Measurements from ENCODE around the gene SUN1. TPM values are rescaled to one million over a fixed set of nuclear protein-coding genes. Genes with fewer than 3 reads are reported as not detected.

The SUN1 gene
- total and polyA plus RNA-seq, 10 of the 15 experiments (the other 5 are each of a cell fraction or from before 2014, with no cell fraction given): 27.8 to 107 (median 65.8) TPM

DNA sequence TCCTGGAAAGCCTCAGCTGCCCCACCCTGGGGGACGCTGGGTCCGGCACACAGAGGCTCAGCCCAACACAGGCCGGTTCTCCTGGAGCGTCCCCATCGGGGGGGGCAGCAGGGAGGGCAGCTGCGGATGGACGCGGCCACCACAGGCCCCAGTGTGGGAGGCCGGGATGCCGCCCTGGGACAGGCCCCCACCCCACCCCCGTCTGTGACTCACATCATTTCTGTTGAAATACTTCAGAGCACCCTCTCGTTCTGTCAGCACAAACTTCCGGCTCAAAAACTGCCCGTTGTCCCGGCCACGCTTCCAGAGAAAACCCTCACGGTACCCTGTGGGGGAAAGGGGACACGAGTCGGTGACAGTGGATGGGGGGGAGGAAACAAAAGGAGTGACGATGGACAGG is 72.6 kb downstream of the SUN1 start:
- Histone ChIP-seq H3K4me2 (ENCODE audit: control insufficient read depth, insufficient read depth) (no peak overlapping the region), H3K27ac (ENCODE audit: control insufficient read depth, insufficient read depth) (no peak overlapping the region), H3K9me3 (replicated peaks; ENCODE audit: control insufficient read depth, insufficient read depth, low read length) (no peaks in the 10 kb centered on the region), H2AFZ (ENCODE audit: control insufficient read depth, low read depth, low read length) (no peak overlapping the region), H3K36me3 (ENCODE audit: control insufficient read depth in 2 of 2, insufficient read depth in 2 of 2, low read length in 1 of 2) (peaks cover 0 to 13% of the 10 kb centered on the region in 2 experiments; a peak in 2 of 4 replicates), H3K4me1 (ENCODE audit: control insufficient read depth, insufficient read depth, low read length) (peaks cover 6% of the 10 kb centered on the region), H4K20me1 (ENCODE audit: control insufficient read depth, insufficient read depth) (no peaks in the 10 kb centered on the region), H3K79me2 (ENCODE audit: control insufficient read depth, insufficient read depth, low read length) (no peaks in the 10 kb centered on the region; the same call in none of the 2 replicates), H3K27me3 (replicated peaks in 1 of 2; ENCODE audit: control insufficient read depth in 2 of 2, insufficient read depth in 2 of 2, low read length in 1 of 2) (no peaks in the 10 kb centered on the region), H3K4me3 (no peak overlapping the region), H3K9ac (ENCODE audit: control insufficient read depth, insufficient read depth, low read length) (no peak overlapping the region)
- in situ Hi-C loops (cut with MboI) (no loop called here), intact Hi-C loops (cut with micrococcal nuclease; ENCODE audit: unreplicated experiment) (loop anchor here (10.0 kb wide), 1 partner anchor 160 kb away; no protein-coding TSS in a partner anchor)
- no peak for FAIRE-seq
- DNase-seq (ENCODE audit: low read depth, low spot score): no peak
- BruUV-seq (replicated peaks): no TSS peak
- 89% methylated on average over 20 of the region's 20 CpGs for WGBS (ENCODE audit: insufficient coverage, insufficient replicate concordance, low lambda C conversion rate, missing lambda C conversion rate)
- ATAC-seq: no peak
- CTCF ChIA-PET: no interaction called here
- RAD21 ChIA-PET (ENCODE audit: unreplicated experiment): no interaction called here
- SMC1A ChIA-PET (ENCODE audit: uncharacterized antibody, unreplicated experiment): no interaction called here
- POLR2A ChIA-PET: no interaction called here
- TF ChIP-seq, protein P1, sequence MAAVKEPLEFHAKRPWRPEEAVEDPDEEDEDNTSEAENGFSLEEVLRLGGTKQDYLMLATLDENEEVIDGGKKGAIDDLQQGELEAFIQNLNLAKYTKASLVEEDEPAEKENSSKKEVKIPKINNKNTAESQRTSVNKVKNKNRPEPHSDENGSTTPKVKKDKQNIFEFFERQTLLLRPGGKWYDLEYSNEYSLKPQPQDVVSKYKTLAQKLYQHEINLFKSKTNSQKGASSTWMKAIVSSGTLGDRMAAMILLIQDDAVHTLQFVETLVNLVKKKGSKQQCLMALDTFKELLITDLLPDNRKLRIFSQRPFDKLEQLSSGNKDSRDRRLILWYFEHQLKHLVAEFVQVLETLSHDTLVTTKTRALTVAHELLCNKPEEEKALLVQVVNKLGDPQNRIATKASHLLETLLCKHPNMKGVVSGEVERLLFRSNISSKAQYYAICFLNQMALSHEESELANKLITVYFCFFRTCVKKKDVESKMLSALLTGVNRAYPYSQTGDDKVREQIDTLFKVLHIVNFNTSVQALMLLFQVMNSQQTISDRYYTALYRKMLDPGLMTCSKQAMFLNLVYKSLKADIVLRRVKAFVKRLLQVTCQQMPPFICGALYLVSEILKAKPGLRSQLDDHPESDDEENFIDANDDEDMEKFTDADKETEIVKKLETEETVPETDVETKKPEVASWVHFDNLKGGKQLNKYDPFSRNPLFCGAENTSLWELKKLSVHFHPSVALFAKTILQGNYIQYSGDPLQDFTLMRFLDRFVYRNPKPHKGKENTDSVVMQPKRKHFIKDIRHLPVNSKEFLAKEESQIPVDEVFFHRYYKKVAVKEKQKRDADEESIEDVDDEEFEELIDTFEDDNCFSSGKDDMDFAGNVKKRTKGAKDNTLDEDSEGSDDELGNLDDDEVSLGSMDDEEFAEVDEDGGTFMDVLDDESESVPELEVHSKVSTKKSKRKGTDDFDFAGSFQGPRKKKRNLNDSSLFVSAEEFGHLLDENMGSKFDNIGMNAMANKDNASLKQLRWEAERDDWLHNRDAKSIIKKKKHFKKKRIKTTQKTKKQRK (IDR thresholded peaks at IDR 0.05; ENCODE audit: low read depth, low read length): no peak
- TF ChIP-seq MXI1 (IDR thresholded peaks at IDR 0.05; ENCODE audit: low read depth, low read length): no peak

DNA sequence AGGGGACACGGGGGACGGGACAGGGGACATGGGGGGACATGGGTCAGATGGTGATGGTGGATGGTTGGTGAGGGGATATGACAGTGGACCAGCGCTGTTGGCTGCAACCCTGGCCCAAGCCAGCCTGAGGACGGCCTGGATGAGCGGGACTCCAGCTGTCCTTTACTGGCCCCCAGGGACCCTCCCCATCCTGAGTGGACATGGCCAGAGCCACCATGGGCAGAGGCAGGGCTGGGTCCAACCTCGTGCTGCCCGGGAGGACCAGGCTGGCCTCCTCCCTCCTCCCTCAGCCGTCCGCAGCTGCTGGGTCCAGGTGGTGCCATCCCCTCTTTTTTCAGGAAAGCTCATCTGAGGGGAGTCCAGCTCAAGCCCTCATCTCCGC is 74.5 kb downstream of the SUN1 start:
- in situ Hi-C loops (cut with MboI): no loop called here
- no TSS peak for BruUV-seq (replicated peaks)
- no peak overlapping the region for H3K4me2 ChIP-seq (ENCODE audit: control insufficient read depth, insufficient read depth)

More for the DNA sequence above, 74.5 kb downstream of the SUN1 start:
- RAD21 ChIA-PET (ENCODE audit: unreplicated experiment): interaction anchor here (0.8 to 1.3 kb wide), 3 partner anchors 43 to 67 kb away, joined by 4 to 5 read pairs (median 4); no protein-coding TSS in a partner anchor
- no peak for FAIRE-seq
- SMC1A ChIA-PET (ENCODE audit: uncharacterized antibody, unreplicated experiment): interaction anchor here (4.2 kb wide), 1 partner anchor 46 kb away, joined by 31 read pairs; the partner anchor contains the start of gene ADAP1
- H3K9me3 ChIP-seq (replicated peaks; ENCODE audit: control insufficient read depth, insufficient read depth, low read length): no peaks in the 10 kb centered on the region
- no peaks in the 10 kb centered on the region for H4K20me1 ChIP-seq (ENCODE audit: control insufficient read depth, insufficient read depth)
- no peaks in the 10 kb centered on the region for H3K27me3 ChIP-seq (replicated peaks in 1 of 2; ENCODE audit: control insufficient read depth in 2 of 2, insufficient read depth in 2 of 2, low read length in 1 of 2)
- POLR2A ChIA-PET: interaction anchor here (0.6 kb wide), 1 partner anchor 23 kb away, joined by 3 read pairs; no protein-coding TSS in a partner anchor
- peaks cover 16% of the 10 kb centered on the region for H3K4me1 ChIP-seq (ENCODE audit: control insufficient read depth, insufficient read depth, low read length)
- intact Hi-C loops (cut with micrococcal nuclease; ENCODE audit: unreplicated experiment): loop anchor here (10.0 kb wide), 1 partner anchor 158 kb away; no protein-coding TSS in a partner anchor
- no peak overlapping the region for H3K27ac ChIP-seq (ENCODE audit: control insufficient read depth, insufficient read depth)
- H3K4me3 ChIP-seq: no peak overlapping the region
- WGBS (ENCODE audit: insufficient coverage, insufficient replicate concordance, low lambda C conversion rate, missing lambda C conversion rate): 73% methylated on average over 8 of the region's 10 CpGs
- peaks cover 0 to 9% of the 10 kb centered on the region in 2 experiments; a peak in 2 of 4 replicates for H3K36me3 ChIP-seq (ENCODE audit: control insufficient read depth in 2 of 2, insufficient read depth in 2 of 2, low read length in 1 of 2)
- DNase-seq (ENCODE audit: low read depth, low spot score): no peak
- no peak for ATAC-seq
- no peak overlapping the region for H2AFZ ChIP-seq (ENCODE audit: control insufficient read depth, low read depth, low read length)
- CTCF ChIA-PET: interaction anchor here (1.0 to 2.9 kb wide), 5 partner anchors 46 to 269 kb away, joined by 3 to 17 read pairs (median 6); no protein-coding TSS in a partner anchor
- H3K9ac ChIP-seq (ENCODE audit: control insufficient read depth, insufficient read depth, low read length): no peak overlapping the region
- H3K79me2 ChIP-seq (ENCODE audit: control insufficient read depth, insufficient read depth, low read length): no peaks in the 10 kb centered on the region; the same call in none of the 2 replicates
- TF ChIP-seq, protein P2, sequence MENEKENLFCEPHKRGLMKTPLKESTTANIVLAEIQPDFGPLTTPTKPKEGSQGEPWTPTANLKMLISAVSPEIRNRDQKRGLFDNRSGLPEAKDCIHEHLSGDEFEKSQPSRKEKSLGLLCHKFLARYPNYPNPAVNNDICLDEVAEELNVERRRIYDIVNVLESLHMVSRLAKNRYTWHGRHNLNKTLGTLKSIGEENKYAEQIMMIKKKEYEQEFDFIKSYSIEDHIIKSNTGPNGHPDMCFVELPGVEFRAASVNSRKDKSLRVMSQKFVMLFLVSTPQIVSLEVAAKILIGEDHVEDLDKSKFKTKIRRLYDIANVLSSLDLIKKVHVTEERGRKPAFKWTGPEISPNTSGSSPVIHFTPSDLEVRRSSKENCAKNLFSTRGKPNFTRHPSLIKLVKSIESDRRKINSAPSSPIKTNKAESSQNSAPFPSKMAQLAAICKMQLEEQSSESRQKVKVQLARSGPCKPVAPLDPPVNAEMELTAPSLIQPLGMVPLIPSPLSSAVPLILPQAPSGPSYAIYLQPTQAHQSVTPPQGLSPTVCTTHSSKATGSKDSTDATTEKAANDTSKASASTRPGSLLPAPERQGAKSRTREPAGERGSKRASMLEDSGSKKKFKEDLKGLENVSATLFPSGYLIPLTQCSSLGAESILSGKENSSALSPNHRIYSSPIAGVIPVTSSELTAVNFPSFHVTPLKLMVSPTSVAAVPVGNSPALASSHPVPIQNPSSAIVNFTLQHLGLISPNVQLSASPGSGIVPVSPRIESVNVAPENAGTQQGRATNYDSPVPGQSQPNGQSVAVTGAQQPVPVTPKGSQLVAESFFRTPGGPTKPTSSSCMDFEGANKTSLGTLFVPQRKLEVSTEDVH (IDR thresholded peaks at IDR 0.05; ENCODE audit: low read depth, partially characterized antibody): no peak
